Measurements from ENCODE around the gene FAM156A. TPM values are rescaled to one million over a fixed set of nuclear protein-coding genes. Genes with fewer than 3 reads are reported as not detected.
"Not testable (repeated sequence)": the region's sequence is repeated elsewhere in the genome, so short reads cannot be mapped to it uniquely, and the experiment has no call there.

FAM156A gene
- total and polyA plus RNA-seq, 2 of the 4 experiments (the other 2 are of a cell fraction), result 7.5 to 39.2 TPM

GRCh38 chrX:52974336-52974992 is 16.1 kb upstream of the FAM156A start:
- H2AFZ ChIP-seq (replicated peaks; ENCODE audit: low read length, poor library complexity); intact Hi-C loops (cut with micrococcal nuclease); POLR2A ChIA-PET (ENCODE audit: unreplicated experiment): not testable (repeated sequence)

GRCh38 chrX:52967922-52968321 is 9.6 kb upstream of the FAM156A start:
- H3K56ac ChIP-seq (ENCODE audit: extremely low read depth, insufficient read depth, low read length); H3K23ac ChIP-seq (ENCODE audit: low read depth, low read length); H4K91ac ChIP-seq (ENCODE audit: insufficient read depth, low read depth, low read length); H3K9ac ChIP-seq (ENCODE audit: low read depth, low read length); H3K14ac ChIP-seq (replicated peaks; ENCODE audit: low read depth, low read length); in situ Hi-C loops (cut with MboI; ENCODE audit: low sequenced_read_pairs); H2BK15ac ChIP-seq (ENCODE audit: low read depth, low read length); H3K4me1 ChIP-seq (ENCODE audit: control insufficient read depth, insufficient read depth, low read length); H4K20me1 ChIP-seq (ENCODE audit: insufficient read depth, low read length); intact Hi-C loops (cut with micrococcal nuclease); H3K18ac ChIP-seq (ENCODE audit: low read depth, low read length); H2BK120ac ChIP-seq (ENCODE audit: low read depth, low read length); H3K4me2 ChIP-seq (ENCODE audit: low read depth, low read length); H3K9me3 ChIP-seq (ENCODE audit: control insufficient read depth, insufficient read depth, low read length); H3K27me3 ChIP-seq (ENCODE audit: control insufficient read depth, insufficient read depth, low read length); CTCF ChIA-PET; H4K8ac ChIP-seq (ENCODE audit: low read depth in 2 of 2, low read length in 2 of 2); H2AK5ac ChIP-seq (ENCODE audit: low read depth, low read length); DNase-seq; BruUV-seq (replicated peaks); ATAC-seq (ENCODE audit: low read depth); H2BK20ac ChIP-seq (ENCODE audit: low read depth, low read length); H3K36me3 ChIP-seq (ENCODE audit: control insufficient read depth, insufficient read depth, low read length); H3K27ac ChIP-seq (ENCODE audit: insufficient read depth, low read length); H2AFZ ChIP-seq (replicated peaks; ENCODE audit: low read length, poor library complexity); POLR2A ChIA-PET (ENCODE audit: unreplicated experiment); H2AK9ac ChIP-seq (replicated peaks; ENCODE audit: low read depth, low read length, poor library complexity); H3K79me1 ChIP-seq (ENCODE audit: low read depth in 1 of 2, low read length in 2 of 2); H3K4me3 ChIP-seq (ENCODE audit: insufficient read depth, low read depth, low read length); dilution Hi-C loops (cut with HindIII; ENCODE audit: low sequenced_read_pairs, unreplicated experiment); H4K5ac ChIP-seq (ENCODE audit: low read depth, low read length); H3K4ac ChIP-seq (ENCODE audit: low read depth, low read length); H2BK5ac ChIP-seq (ENCODE audit: low read depth, low read length, poor library complexity, severe bottlenecking); H3K9me1 ChIP-seq (ENCODE audit: insufficient read depth, low read length): not testable (repeated sequence)
- no CpG with 5 or more reads among the region's 10 CpGs for WGBS, 2 experiments (ENCODE audit: extremely low coverage in 2 of 2, insufficient read length in 1 of 2)

More at GRCh38 chrX:52974336-52974992, 16.1 kb upstream of the FAM156A start:
- H2AK9ac ChIP-seq (replicated peaks; ENCODE audit: low read depth, low read length, poor library complexity); H3K14ac ChIP-seq (replicated peaks; ENCODE audit: low read depth, low read length); H3K9me3 ChIP-seq (ENCODE audit: control insufficient read depth, insufficient read depth, low read length); dilution Hi-C loops (cut with HindIII; ENCODE audit: low sequenced_read_pairs, unreplicated experiment); H3K18ac ChIP-seq (ENCODE audit: low read depth, low read length); H2BK20ac ChIP-seq (ENCODE audit: low read depth, low read length); H3K9ac ChIP-seq (ENCODE audit: low read depth, low read length); H4K91ac ChIP-seq (ENCODE audit: insufficient read depth, low read depth, low read length); H4K20me1 ChIP-seq (ENCODE audit: insufficient read depth, low read length); H3K36me3 ChIP-seq (ENCODE audit: control insufficient read depth, insufficient read depth, low read length); CTCF ChIA-PET; DNase-seq; H2AK5ac ChIP-seq (ENCODE audit: low read depth, low read length); H2BK5ac ChIP-seq (ENCODE audit: low read depth, low read length, poor library complexity, severe bottlenecking); H2BK120ac ChIP-seq (ENCODE audit: low read depth, low read length); ATAC-seq (ENCODE audit: low read depth); H3K4me1 ChIP-seq (ENCODE audit: control insufficient read depth, insufficient read depth, low read length); H2BK15ac ChIP-seq (ENCODE audit: low read depth, low read length); H3K4ac ChIP-seq (ENCODE audit: low read depth, low read length); H3K4me2 ChIP-seq (ENCODE audit: low read depth, low read length); H3K4me3 ChIP-seq (ENCODE audit: insufficient read depth, low read depth, low read length); H3K79me1 ChIP-seq (ENCODE audit: low read depth in 1 of 2, low read length in 2 of 2); H3K27me3 ChIP-seq (ENCODE audit: control insufficient read depth, insufficient read depth, low read length); H3K9me1 ChIP-seq (ENCODE audit: insufficient read depth, low read length); H3K56ac ChIP-seq (ENCODE audit: extremely low read depth, insufficient read depth, low read length); BruUV-seq (replicated peaks); H3K27ac ChIP-seq (ENCODE audit: insufficient read depth, low read length); H3K23ac ChIP-seq (ENCODE audit: low read depth, low read length); H4K8ac ChIP-seq (ENCODE audit: low read depth in 2 of 2, low read length in 2 of 2); in situ Hi-C loops (cut with MboI; ENCODE audit: low sequenced_read_pairs); H4K5ac ChIP-seq (ENCODE audit: low read depth, low read length): not testable (repeated sequence)
- WGBS, 2 experiments (ENCODE audit: extremely low coverage in 2 of 2, insufficient read length in 1 of 2), result 78% methylated on average over 3 of the region's 8 CpGs; no CpG with 5 or more reads in 1 of the 2 experiments

Data from IMR-90 (cell line).